Neural crest cell (in vitro differentiated cells): ENCODE results near the gene TERT. TPM values are rescaled to one million over a fixed set of nuclear protein-coding genes. Genes with fewer than 3 reads are reported as not detected.

ENCODE experiments used
- DNase-seq: peaks from one replicate; pipeline ENCODE4 v3.0.0; 2021; ENCODE audit warnings: low read depth, mixed read lengths, low spot score
- H3K27ac Mint-ChIP-seq: one replicate; pipeline ENCODE4 v1.8.0; 2021; ENCODE audit warnings: mild to moderate bottlenecking, mixed read lengths; ENCODE audit not compliant: unreplicated experiment
- H3K27me3 Mint-ChIP-seq: 2 replicates; pipeline ENCODE4 v1.8.0; 2021; ENCODE audit warnings: low read depth, mild to moderate bottlenecking, mixed read lengths
- H3K36me3 Mint-ChIP-seq: 2 replicates; pipeline ENCODE4 v1.8.0; 2021; ENCODE audit warnings: low read depth, mild to moderate bottlenecking, mixed read lengths
- H3K4me1 Mint-ChIP-seq: 2 replicates; pipeline ENCODE4 v1.8.0; 2021; ENCODE audit warnings: mixed read lengths
- H3K4me3 Mint-ChIP-seq: one replicate; pipeline ENCODE4 v1.8.0; 2021; ENCODE audit warnings: mild to moderate bottlenecking, mixed read lengths
- H3K9me3 Mint-ChIP-seq: 2 replicates; pipeline ENCODE4 v1.8.0; 2021; ENCODE audit warnings: mixed read lengths
- total RNA-seq: library from RNA; stranded (reverse); gene quantifications from 2 replicates; pipeline ENCODE4 v1.2.1, GENCODE V29; 2021
- TF ChIP-seq, protein P1 (sequence below): fragments of 200-600 bp; sonication (generic); conservative IDR thresholded peaks from 2 replicates; pipeline ENCODE4 v1.5.0; 2021; ENCODE audit warnings: antibody characterized with exemption, mild to moderate bottlenecking

Gene TERT
- total RNA-seq, 1 donor from 2014 or later, result 5.6 TPM

DNA sequence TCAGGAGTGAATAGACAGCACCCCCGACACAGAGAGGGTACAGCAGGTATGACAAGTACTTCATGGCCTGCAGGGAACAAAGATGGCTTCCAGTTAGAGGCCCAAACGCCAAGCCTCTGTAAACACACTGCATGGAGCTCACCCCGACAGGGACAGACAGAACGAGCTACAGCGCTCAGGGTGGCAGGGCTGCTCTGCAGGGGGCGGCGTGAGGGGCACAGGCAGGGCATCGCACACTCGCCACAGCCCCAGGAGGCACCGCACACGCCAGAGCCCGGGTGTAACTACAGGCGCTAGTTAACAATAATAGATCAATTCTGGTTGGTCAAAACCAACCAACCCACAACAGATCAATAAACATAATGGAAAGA, 28.9 kb upstream of the TERT start:
- no peak for DNase-seq
- H3K36me3 Mint-ChIP-seq, result peaks cover 4% of the 10 kb centered on the region

DNA sequence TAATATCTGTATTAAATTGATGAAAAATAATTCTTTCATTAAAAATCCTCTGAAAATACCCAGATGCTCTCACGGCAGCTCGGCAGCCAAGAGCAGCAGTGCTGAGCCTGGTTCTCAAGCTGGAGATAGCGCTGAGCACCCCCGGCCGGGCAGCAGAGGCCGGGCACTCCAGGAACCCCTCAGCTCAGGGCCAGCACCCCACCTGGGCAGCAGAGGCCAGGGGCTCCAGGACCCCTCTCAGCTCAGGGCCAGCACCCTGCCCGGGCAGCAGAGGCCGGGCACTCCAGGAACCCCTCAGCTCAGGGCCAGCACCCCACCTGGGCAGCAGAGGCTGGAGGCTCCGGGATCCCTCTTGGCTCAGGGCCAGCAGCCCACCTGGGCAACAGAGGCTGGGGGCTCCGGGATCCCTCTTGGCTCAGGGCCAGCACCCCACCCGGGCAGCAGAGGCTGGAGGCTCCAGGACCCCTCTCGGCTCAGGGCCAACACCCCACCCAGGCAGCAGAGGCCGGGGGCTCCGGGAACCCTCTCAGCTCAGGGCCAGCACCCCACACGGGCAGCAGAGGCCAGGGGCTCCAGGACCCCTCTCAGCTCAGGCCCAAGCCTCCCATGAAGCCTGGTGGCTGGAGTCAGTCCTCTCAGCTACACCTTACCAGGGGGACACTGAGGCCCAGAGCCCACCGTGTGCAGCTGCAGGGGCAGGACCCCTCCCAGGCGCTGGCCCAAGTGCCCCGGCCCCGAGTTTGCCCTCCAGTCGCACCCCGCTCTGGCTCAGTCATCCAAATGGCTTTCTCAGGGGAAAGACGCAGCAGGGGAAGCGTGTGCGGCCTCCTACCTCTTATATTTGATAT, 28.3 kb upstream of the TERT start:
- Mint-ChIP-seq H3K9me3 (no peaks in the 10 kb centered on the region), H3K27ac (no peak overlapping the region), H3K4me1 (no peaks in the 10 kb centered on the region), H3K4me3 (no peak overlapping the region), H3K27me3 (no peaks in the 10 kb centered on the region), H3K36me3 (no peaks in the 10 kb centered on the region)
- DNase-seq, result no peak
- TF ChIP-seq, protein P1, sequence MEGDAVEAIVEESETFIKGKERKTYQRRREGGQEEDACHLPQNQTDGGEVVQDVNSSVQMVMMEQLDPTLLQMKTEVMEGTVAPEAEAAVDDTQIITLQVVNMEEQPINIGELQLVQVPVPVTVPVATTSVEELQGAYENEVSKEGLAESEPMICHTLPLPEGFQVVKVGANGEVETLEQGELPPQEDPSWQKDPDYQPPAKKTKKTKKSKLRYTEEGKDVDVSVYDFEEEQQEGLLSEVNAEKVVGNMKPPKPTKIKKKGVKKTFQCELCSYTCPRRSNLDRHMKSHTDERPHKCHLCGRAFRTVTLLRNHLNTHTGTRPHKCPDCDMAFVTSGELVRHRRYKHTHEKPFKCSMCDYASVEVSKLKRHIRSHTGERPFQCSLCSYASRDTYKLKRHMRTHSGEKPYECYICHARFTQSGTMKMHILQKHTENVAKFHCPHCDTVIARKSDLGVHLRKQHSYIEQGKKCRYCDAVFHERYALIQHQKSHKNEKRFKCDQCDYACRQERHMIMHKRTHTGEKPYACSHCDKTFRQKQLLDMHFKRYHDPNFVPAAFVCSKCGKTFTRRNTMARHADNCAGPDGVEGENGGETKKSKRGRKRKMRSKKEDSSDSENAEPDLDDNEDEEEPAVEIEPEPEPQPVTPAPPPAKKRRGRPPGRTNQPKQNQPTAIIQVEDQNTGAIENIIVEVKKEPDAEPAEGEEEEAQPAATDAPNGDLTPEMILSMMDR, result no peak

More for the DNA sequence above, 28.9 kb upstream of the TERT start:
- TF ChIP-seq, protein P1, result no peak
- Mint-ChIP-seq H3K27ac (no peak overlapping the region), H3K9me3 (peaks cover 4% of the 10 kb centered on the region), H3K4me1 (no peaks in the 10 kb centered on the region), H3K4me3 (no peak overlapping the region), H3K27me3 (no peaks in the 10 kb centered on the region)

DNA sequence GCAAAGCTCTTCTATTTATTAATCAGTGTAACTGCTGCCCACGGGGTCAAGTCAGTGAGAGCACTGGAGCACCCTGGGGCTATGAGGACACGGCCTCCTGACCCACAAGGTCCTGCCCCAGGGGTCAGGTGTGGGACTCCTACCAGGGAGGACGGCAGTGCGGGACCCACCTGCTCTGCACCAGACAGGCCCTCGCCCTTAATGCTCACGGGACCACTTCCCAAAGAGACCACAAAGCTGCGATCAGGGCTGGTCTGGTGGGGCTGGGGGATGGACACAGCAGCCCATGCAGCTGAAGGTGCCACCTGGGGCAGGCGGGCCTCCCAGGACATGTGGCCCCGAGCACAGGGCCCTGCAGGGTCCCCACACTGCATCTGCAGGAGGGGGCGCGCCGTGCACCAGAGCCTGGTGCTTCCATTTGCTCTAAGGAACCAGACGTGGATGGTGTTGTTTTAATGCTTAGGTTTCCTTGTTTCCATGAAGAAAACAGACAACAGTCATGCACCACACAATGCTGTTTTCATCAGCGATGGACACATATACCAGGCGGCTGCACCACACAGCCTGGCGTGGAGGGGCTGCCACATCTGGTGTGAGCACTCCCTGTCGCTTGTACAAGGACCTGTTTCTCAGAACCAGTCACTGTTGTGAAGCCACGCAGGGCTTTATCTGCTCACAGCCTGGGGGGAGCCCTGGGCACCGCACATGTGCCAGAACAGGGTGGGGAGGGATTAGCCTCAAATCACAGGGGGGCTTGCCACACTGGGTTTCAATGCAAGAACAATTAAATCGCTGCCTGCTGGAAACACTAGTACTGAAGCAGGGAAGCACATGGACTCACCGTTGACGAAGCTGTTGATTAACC, 27.4 kb upstream of the TERT start:
- Mint-ChIP-seq H3K27me3 (no peaks in the 10 kb centered on the region), H3K36me3 (no peaks in the 10 kb centered on the region), H3K27ac (no peak overlapping the region), H3K4me1 (no peaks in the 10 kb centered on the region), H3K9me3 (no peaks in the 10 kb centered on the region), H3K4me3 (no peak overlapping the region)
- no peak for DNase-seq
- TF ChIP-seq, protein P1, result no peak

DNA sequence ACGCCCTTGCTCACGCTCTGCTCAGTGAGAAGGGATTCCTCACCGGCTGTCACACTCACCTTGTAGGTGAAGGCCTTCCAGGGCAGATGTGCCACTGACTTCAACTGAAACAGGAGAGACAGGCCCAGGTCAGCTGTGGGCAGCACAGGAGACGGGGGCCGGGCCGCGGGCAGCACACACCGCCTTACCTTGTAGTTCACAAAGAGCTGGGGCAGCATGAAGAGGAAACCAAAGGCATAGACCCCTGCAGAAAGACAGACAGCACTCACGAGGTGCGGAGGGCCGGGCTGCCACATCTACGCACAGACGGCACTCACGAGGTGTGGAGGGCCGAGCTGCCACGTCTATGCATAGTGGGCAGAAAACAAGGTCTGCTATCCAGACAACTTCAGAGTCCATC, 26.7 kb upstream of the TERT start:
- TF ChIP-seq, protein P1, result no peak
- no peak overlapping the region for H3K27ac Mint-ChIP-seq
- DNase-seq, result no peak
- no peaks in the 10 kb centered on the region for H3K9me3 Mint-ChIP-seq
- H3K36me3 Mint-ChIP-seq, result peaks cover 2% of the 10 kb centered on the region
- H3K4me1 Mint-ChIP-seq, result no peaks in the 10 kb centered on the region
- H3K27me3 Mint-ChIP-seq, result no peaks in the 10 kb centered on the region
- no peak overlapping the region for H3K4me3 Mint-ChIP-seq

DNA sequence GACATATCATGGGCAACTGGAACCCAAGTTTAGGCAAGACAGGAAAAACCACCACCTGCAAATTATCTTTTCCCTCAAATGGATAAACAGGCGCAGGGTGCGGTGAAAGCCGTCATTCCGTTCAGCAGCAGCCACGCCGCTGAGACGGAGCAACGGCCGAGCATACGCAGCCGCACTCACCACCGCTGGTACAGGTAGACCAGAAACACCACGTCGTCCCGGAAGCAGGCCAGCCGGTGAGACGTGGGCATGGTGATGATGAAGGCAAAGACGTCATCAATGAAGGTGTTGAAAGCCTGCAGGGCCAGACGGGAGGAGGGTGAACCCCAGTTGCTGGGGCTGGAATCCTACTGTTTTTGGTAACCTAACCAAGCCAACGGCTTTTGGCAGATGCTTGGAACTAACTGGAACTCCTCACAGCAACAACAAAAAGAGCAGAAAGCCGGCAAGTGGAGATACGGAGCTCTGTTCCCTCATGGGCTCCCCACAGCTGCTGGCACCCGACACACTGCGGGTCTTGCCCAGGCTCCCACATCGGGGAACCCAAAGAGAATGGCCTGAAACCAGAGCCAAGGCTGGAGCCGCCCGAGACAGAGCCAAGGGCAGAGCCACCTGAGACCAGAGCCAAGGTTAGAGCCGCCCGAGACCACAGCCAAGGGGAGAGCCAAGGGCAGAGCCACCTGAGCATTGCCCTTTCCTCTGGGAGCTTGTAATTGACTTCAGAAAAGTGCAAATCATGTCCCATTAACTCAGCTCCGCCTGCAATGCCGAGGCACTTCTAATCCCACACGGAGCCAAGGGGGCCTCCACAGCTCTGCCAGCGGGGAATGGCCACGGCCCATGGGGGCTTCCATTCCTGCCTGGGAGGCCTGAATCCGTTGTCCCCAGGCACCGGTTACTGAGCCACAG, 25.8 kb upstream of the TERT start:
- no peak overlapping the region for H3K27ac Mint-ChIP-seq
- H3K36me3 Mint-ChIP-seq, result peaks cover 2% of the 10 kb centered on the region
- no peaks in the 10 kb centered on the region for H3K4me1 Mint-ChIP-seq
- no peak for DNase-seq
- no peaks in the 10 kb centered on the region for H3K27me3 Mint-ChIP-seq
- no peak overlapping the region for H3K4me3 Mint-ChIP-seq
- TF ChIP-seq, protein P1, result no peak
- H3K9me3 Mint-ChIP-seq, result no peaks in the 10 kb centered on the region
